ENCODE results near the gene HPCAL1.

DNA sequence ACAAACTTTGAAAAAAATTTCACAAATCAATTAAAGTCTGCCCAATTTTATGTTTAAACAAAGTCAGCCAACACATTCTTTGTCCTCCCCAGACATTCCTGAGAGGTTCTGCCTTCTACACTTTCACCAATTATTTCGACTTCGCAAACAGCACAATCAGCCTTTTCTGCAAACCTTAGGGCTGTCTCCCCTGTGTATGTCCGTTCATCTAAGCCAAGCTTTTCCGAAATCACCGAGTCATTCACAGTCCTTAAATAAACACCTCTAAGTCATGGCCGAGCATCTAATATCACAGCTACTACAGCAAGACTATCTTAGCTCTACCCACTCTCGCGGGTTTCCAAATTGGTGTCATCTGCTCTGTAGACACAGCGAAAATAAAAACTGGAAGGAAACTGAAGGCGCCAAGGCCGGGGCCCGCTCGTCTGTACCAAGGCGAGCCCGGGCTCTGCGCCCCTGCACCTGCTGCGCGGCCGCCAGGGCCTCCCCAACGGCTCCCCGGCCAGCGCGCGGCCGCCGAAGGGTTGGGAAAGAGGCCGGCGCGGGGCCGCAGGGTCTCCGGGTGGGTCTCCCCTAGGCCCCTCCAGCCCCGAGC lies 144.7 kb downstream of the HPCAL1 start:
- TF ChIP-seq, protein P1, sequence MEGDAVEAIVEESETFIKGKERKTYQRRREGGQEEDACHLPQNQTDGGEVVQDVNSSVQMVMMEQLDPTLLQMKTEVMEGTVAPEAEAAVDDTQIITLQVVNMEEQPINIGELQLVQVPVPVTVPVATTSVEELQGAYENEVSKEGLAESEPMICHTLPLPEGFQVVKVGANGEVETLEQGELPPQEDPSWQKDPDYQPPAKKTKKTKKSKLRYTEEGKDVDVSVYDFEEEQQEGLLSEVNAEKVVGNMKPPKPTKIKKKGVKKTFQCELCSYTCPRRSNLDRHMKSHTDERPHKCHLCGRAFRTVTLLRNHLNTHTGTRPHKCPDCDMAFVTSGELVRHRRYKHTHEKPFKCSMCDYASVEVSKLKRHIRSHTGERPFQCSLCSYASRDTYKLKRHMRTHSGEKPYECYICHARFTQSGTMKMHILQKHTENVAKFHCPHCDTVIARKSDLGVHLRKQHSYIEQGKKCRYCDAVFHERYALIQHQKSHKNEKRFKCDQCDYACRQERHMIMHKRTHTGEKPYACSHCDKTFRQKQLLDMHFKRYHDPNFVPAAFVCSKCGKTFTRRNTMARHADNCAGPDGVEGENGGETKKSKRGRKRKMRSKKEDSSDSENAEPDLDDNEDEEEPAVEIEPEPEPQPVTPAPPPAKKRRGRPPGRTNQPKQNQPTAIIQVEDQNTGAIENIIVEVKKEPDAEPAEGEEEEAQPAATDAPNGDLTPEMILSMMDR (conservative IDR thresholded peaks at IDR 0.05; ENCODE audit: low read length): no peak; the same call in 1 of the 2 replicates
- TF ChIP-seq EZH2phosphoT487 (IDR thresholded peaks at IDR 0.05; ENCODE audit: borderline replicate concordance): no peak

Measured in Loucy (cell line).